ENCODE results near the gene ABCA5. TPM values are rescaled to one million over a fixed set of nuclear protein-coding genes. Genes with fewer than 3 reads are reported as not detected.

ABCA5 gene, protein sequence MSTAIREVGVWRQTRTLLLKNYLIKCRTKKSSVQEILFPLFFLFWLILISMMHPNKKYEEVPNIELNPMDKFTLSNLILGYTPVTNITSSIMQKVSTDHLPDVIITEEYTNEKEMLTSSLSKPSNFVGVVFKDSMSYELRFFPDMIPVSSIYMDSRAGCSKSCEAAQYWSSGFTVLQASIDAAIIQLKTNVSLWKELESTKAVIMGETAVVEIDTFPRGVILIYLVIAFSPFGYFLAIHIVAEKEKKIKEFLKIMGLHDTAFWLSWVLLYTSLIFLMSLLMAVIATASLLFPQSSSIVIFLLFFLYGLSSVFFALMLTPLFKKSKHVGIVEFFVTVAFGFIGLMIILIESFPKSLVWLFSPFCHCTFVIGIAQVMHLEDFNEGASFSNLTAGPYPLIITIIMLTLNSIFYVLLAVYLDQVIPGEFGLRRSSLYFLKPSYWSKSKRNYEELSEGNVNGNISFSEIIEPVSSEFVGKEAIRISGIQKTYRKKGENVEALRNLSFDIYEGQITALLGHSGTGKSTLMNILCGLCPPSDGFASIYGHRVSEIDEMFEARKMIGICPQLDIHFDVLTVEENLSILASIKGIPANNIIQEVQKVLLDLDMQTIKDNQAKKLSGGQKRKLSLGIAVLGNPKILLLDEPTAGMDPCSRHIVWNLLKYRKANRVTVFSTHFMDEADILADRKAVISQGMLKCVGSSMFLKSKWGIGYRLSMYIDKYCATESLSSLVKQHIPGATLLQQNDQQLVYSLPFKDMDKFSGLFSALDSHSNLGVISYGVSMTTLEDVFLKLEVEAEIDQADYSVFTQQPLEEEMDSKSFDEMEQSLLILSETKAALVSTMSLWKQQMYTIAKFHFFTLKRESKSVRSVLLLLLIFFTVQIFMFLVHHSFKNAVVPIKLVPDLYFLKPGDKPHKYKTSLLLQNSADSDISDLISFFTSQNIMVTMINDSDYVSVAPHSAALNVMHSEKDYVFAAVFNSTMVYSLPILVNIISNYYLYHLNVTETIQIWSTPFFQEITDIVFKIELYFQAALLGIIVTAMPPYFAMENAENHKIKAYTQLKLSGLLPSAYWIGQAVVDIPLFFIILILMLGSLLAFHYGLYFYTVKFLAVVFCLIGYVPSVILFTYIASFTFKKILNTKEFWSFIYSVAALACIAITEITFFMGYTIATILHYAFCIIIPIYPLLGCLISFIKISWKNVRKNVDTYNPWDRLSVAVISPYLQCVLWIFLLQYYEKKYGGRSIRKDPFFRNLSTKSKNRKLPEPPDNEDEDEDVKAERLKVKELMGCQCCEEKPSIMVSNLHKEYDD (N-terminal part only)
- total RNA-seq: 22.4 and 31.6 TPM in 2 replicates

DNA sequence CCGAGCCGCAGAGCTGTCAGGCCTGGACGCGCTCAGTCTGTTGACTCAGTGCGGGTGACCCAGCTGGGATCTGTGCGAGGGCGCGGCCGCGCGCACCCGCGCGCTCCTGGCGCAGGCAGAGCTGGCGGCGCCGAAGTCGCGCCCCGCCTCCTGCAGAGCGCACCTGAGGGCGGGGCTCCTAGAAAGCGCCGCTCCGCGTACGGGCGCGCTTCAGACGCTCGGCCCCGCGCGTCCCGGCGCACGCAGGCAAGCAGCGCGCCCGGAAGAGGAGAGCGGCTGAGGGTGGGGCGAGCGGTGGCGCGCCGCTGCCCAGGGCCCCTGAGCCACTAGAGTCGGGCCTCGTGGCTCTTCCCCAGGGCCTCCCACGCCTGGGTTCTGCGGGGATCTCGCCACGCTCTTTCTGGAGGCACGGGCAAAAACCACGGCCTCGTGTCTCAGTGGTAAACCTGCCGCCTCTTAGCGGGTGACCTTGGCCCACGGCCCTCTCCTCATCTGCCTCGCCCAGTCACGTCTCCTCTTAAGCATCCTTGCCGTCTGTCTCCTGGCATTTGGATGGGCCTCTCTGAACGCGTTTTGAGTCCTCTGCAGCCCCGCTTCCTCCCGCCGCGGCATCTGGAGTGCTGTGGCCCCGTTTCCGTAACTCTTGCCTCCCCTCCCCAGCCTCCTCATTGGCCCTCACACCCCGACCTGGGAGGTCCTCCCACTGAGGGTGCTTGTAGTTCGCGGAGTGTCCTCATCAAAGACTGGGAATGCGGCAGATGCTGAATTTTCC lies at the start of gene ABCA5:
Gene ABCA5 (minus strand): TSS at position 74 of the 772 bp plus-strand sequence. CDS start 12,718 bp downstream, outside the sequence.

DNA sequence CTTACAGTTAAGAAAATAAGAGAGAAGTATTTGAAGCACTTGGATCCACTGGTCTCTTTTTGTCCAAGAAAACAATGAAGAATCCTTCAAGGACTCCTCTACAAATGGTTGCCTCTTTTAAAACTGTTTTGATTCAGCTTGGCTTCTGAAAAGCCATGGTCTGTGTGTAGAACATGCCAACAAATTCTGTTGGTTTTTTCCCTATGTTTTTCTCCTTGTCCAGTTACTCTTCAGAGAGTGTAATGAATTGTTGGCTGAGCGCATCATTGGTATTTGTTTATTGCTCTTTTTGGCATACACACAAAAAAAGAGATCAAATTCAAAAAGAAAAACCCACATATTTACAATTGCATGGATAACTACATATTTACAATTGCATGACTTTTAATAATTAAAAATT lies 98.4 kb downstream of the ABCA5 start, which contains the start of gene ABCA10:
Gene ABCA10 (minus strand): TSS at position 249 of the 400 bp plus-strand sequence. CDS start 3,466 bp downstream, outside the sequence.

Small RNA genes lying within 50 kb of the gene (small RNA-seq; reads per million reads assigned to genes)
- not detected for gene RF00561
- gene SNRPGP4: not detected

Other genes starting within 250 kb of the ABCA5 start
- 9.4 and 11.9 TPM in 2 replicates for gene ABCA6, start 185.2 kb downstream of the ABCA5 start, total RNA-seq
- gene ABCA10, start 98.3 kb downstream of the ABCA5 start, total RNA-seq: 1.2 and 2.9 TPM in 2 replicates
- gene MAP2K6, start 87.6 kb upstream of the ABCA5 start, total RNA-seq: 1.1 and 1.7 TPM in 2 replicates

Measured in articular chondrocyte of knee joint (primary cell).